ENCODE results near the gene PEX7.
"Not testable (repeated sequence)": the region's sequence is repeated elsewhere in the genome, so short reads cannot be mapped to it uniquely, and the experiment has no call there.

The PEX7 gene

GRCh38 chr6:136950436-136951126, 128.2 kb downstream of the PEX7 start:
- no peak for DNase-seq (ENCODE audit: low read depth in 3 of 3, low spot score in 1 of 3)

DNA sequence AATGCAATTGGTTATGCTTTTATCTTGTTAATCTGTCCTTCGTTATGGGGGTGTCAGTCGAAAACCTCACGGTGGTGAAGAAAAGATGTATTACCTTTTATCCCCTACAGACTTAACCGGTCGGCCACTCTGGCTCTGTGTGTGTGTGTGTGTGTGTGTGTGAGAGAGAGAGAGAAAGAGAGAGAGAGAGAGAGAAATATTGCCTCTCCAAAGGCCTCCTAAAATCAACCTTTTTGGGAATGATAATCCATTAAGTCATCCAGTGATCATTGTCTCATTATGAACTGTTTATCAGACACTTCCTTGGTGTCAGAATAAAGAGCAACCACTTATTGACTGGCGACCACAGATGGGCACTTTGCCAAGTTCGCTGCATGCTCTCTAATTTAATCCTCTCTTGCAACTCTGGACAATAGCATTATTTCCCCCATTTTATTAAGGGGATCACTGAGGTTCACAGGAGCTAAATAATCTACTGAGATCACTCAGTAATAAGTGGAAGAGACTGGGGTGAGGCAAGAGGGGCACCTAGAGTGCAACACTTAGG, 130.4 kb downstream of the PEX7 start:
- DNase-seq (ENCODE audit: low read depth in 3 of 3, low spot score in 1 of 3), result no peak

DNA sequence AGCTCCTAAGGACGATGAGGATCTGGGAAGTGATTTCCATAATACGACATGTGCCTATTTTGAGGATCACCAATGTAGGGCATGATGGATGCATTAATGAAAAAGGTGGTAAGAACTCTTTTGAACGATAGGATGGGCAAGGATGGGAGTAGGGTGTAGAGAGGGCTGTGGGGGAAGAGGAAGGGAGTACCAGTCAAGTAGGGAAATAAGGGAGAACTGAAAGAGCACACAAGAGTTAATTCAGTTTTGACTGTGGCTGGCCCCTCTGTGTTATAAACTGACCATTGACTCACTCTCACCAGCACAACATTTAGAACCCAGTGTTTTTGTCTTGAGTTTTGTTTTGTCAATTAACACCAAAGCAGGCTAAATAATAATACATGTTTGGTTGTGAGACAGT, 132.7 kb downstream of the PEX7 start:
- no peak for DNase-seq (ENCODE audit: low read depth in 3 of 3, low spot score in 1 of 3)

GRCh38 chr6:136956590-136957544, 134.5 kb downstream of the PEX7 start:
- no peak for DNase-seq (ENCODE audit: low read depth in 3 of 3, low spot score in 1 of 3)

DNA sequence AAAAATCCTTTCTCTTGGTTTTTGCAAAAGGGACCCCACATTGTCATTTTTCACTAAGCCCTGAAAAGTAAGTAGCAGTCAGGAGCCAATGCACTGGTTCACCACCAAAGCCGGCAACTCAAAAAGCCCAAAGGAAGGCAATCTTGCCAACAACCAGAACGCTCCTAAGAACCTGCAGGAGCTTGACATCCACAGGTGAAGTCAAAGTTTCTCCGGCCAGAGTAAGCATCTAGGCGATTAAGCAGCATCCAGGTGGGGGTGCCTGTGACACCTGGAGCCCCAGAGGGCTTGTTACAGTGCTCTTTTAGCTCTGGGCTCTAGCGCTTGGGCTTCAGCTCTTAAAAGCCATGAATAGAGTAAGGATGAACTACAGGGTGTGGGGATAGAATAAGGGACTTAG, 135.8 kb downstream of the PEX7 start:
- no peak for DNase-seq (ENCODE audit: low read depth in 3 of 3, low spot score in 1 of 3)

DNA sequence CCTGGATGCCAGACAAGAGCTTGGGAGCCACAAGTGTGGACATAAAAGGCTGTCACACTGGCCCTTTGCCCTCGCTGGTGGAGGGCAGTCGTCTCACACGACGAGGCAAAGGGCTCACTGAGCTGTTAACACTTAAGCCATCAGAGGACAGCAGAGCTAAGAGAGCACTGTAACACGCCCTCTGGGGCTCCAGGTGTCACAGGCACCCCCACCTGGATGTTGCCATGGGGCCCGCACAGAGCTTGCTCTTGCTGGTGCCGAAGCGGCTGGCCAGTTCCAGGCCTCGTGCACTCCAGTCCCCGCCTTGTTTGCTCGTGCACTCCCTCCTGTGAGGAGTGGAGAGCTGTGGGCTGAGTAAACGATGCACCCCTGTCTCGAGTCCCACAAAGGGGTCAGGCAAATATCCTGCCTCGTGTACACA, 137.1 kb downstream of the PEX7 start:
- DNase-seq (ENCODE audit: low read depth in 3 of 3, low spot score in 1 of 3), result no peak

DNA sequence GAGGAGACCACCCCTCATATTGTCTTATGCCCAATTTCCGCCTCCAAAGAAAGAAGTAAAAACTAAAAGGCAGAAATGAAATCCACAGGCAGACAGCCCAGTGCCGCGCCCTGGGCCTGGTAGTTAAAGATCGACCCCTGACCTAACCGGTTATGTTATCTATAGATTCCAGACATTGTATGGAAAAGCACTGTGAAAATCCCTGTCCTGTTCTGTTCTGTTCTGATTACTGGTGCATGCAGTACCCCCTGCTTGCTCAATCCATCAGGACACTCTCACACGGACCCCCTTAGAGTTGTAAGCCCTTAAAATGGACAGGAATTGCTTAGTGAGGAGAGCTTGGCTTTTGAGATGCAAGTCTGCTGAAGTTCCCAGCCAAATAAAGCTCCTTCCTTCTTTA, 137.5 kb downstream of the PEX7 start:
- DNase-seq (ENCODE audit: low read depth in 3 of 3, low spot score in 1 of 3), result not testable (repeated sequence)

GRCh38 chr6:136960781-136961180, 138.4 kb downstream of the PEX7 start:
- DNase-seq (ENCODE audit: low read depth in 3 of 3, low spot score in 1 of 3), result no peak

- no peak for DNase-seq (ENCODE audit: low read depth in 3 of 3, low spot score in 1 of 3)
These were observed 139.5 kb downstream of the PEX7 start for GRCh38 chr6:136961848-136962247.

- DNase-seq (ENCODE audit: low read depth in 3 of 3, low spot score in 1 of 3), result no peak
These were observed 140.3 kb downstream of the PEX7 start for GRCh38 chr6:136962661-136963060.

DNA sequence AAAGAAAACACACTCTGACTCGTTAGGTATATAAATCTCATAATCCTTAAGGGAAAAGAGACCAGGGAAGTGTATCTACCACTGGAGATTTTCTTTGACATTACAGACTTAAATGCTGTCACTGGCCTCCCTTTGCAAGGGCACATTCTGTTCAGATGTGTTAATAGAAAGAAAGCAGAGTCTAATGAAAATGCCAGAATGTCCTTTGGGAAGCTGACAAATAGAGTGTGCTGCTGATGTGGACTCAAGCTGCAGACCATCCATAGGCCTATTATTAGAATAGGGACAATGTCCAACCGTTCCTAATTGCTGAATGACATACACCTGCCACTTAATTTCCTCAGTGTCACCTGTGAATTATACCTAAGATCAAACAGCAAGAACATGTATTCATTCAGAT, 140.9 kb downstream of the PEX7 start:
- DNase-seq (ENCODE audit: low read depth in 3 of 3, low spot score in 1 of 3), result no peak
